Suprapubic skin (tissue), 4 donors: ENCODE data around the gene MSX1.

ENCODE experiments used
- EP300 ChIP-seq: sonication (generic); formaldehyde crosslinking; IDR thresholded peaks from one replicate; pipeline ENCODE4 v1.6.1; 2017; ENCODE audit warnings: antibody characterized with exemption
- POLR2A ChIP-seq, 2 donors: fragments of 450-650 bp; IDR thresholded peaks; one replicate each; pipeline ENCODE4 v1.6.1; 2017; ENCODE audit warnings: antibody characterized with exemption in 2 of 2, mild to moderate bottlenecking in 2 of 2, moderate library complexity in 2 of 2
- POLR2AphosphoS5 ChIP-seq, 3 donors: sonication (generic); formaldehyde crosslinking; IDR thresholded peaks; one replicate each; pipeline ENCODE4 v1.6.1; 2017; ENCODE audit warnings: antibody characterized with exemption in 3 of 3
- TF ChIP-seq, protein P1 (sequence below), 2 donors: fragments of 200-600 bp in 1 of 2; fragments of 450-650 bp in 1 of 2; sonication (generic) in 1 of 2; IDR thresholded peaks; one replicate each; pipeline ENCODE4 v1.5.1; 2016 to 2019; ENCODE audit warnings: antibody characterized with exemption in 2 of 2, mild to moderate bottlenecking in 1 of 2, moderate library complexity in 1 of 2

DNA sequence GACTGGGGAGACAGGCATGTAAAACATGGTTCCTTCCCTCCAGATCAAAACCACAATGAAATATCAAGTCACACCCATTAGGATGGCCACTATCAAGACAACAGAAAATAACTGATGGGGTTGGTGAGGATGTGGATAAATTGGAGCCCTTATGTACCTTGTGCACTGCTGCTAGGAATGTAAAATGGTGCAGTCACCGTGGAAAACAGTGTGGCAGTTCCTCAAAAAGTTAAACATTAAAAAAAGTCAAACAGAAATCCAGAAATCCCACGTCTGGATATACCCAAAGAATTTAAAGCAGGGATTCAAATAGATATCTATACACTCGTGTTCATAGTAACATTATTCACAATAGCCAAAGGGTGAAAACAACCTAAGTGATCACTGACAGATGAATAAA is 35.2 kb upstream of the MSX1 start:
- TF ChIP-seq POLR2A (IDR thresholded peaks at IDR 0.05) (no peak), POLR2AphosphoS5 (IDR thresholded peaks at IDR 0.05) (no peak), EP300 (no peak)
- TF ChIP-seq, protein P1, sequence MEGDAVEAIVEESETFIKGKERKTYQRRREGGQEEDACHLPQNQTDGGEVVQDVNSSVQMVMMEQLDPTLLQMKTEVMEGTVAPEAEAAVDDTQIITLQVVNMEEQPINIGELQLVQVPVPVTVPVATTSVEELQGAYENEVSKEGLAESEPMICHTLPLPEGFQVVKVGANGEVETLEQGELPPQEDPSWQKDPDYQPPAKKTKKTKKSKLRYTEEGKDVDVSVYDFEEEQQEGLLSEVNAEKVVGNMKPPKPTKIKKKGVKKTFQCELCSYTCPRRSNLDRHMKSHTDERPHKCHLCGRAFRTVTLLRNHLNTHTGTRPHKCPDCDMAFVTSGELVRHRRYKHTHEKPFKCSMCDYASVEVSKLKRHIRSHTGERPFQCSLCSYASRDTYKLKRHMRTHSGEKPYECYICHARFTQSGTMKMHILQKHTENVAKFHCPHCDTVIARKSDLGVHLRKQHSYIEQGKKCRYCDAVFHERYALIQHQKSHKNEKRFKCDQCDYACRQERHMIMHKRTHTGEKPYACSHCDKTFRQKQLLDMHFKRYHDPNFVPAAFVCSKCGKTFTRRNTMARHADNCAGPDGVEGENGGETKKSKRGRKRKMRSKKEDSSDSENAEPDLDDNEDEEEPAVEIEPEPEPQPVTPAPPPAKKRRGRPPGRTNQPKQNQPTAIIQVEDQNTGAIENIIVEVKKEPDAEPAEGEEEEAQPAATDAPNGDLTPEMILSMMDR (IDR thresholded peaks at IDR 0.05), result no peak
